ENCODE data around the gene MAP7D3.
A peak's percentile ranks its signal among the peaks of the same experiment; 100 is the strongest.

MAP7D3 gene

DNA sequence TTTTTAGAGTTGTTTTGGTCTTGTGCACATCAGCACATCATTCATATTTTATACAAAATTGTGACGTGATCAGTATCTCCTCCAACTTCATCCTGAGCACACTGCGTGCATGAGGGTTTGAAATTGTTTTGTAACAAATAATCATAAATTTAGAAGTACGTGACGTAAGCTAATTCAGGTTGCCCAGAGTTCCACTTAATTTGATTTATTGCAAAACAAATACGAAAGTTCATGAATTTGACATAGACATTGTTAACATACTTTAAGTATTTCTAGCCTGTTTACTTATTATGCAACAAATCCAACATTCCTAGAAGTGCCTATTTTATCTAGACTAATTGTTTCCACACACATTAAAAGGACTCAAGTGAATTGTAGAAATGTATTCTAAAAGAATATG is 48.3 kb downstream of the MAP7D3 start (continued):
- TF ChIP-seq, protein P1, sequence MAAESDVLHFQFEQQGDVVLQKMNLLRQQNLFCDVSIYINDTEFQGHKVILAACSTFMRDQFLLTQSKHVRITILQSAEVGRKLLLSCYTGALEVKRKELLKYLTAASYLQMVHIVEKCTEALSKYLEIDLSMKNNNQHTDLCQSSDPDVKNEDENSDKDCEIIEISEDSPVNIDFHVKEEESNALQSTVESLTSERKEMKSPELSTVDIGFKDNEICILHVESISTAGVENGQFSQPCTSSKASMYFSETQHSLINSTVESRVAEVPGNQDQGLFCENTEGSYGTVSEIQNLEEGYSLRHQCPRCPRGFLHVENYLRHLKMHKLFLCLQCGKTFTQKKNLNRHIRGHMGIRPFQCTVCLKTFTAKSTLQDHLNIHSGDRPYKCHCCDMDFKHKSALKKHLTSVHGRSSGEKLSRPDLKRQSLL (tag by site-specific recombination; IDR thresholded peaks at IDR 0.05): no peak
- TF ChIP-seq ZNF10 (tag by site-specific recombination; IDR thresholded peaks at IDR 0.05) (no peak), ZNF324 (tag by site-specific recombination; IDR thresholded peaks at IDR 0.05) (no peak; the same call in 1 of the 2 replicates), ZBTB44 (tag by site-specific recombination; IDR thresholded peaks at IDR 0.05) (no peak), ZSCAN23 (tag by site-specific recombination; IDR thresholded peaks at IDR 0.05) (no peak), GLI2 (tag by site-specific recombination; IDR thresholded peaks at IDR 0.05; ENCODE audit: borderline replicate concordance, low read depth) (peak; percentile 54; the same call in 1 of the 2 replicates), ZNF184 (tag by site-specific recombination; IDR thresholded peaks at IDR 0.05) (no peak), ZNF701 (tag by site-specific recombination; IDR thresholded peaks at IDR 0.05) (no peak), ZBTB8A (tag by site-specific recombination; IDR thresholded peaks at IDR 0.05) (no peak), ZXDB (tag by site-specific recombination; IDR thresholded peaks at IDR 0.05) (peak; percentile 66), MZF1 (tag by site-specific recombination; IDR thresholded peaks at IDR 0.05; ENCODE audit: borderline replicate concordance) (no peak), ZNF433 (tag by site-specific recombination; IDR thresholded peaks at IDR 0.05; ENCODE audit: low read depth) (no peak), ZNF658 (tag by site-specific recombination; IDR thresholded peaks at IDR 0.05) (no peak), ZNF155 (tag by site-specific recombination; IDR thresholded peaks at IDR 0.05) (no peak), ZNF623 (tag by site-specific recombination; IDR thresholded peaks at IDR 0.05) (no peak), ZBTB17 (tag by site-specific recombination; IDR thresholded peaks at IDR 0.05) (peak; percentile 60; the same call in 1 of the 2 replicates), ZNF354C (tag by site-specific recombination; IDR thresholded peaks at IDR 0.05; ENCODE audit: borderline replicate concordance, low read depth) (no peak), ZNF202 (tag by site-specific recombination; IDR thresholded peaks at IDR 0.05; ENCODE audit: borderline replicate concordance) (no peak), PRDM6 (tag by site-specific recombination; IDR thresholded peaks at IDR 0.05) (peak; percentile 97), ZNF114 (tag by site-specific recombination; IDR thresholded peaks at IDR 0.05) (no peak), ATF2 (tag by site-specific recombination; IDR thresholded peaks at IDR 0.05; ENCODE audit: low read depth) (peak; percentile 94), ZNF707 (tag by site-specific recombination; IDR thresholded peaks at IDR 0.05) (no peak), YY2 (tag by site-specific recombination; IDR thresholded peaks at IDR 0.05) (no peak), ZBTB48 (tag by site-specific recombination; IDR thresholded peaks at IDR 0.05) (no peak), ZNF548 (tag by site-specific recombination; IDR thresholded peaks at IDR 0.05) (no peak), KLF10 (tag by site-specific recombination; IDR thresholded peaks at IDR 0.05) (peak; percentile 88), SCRT2 (tag by site-specific recombination; IDR thresholded peaks at IDR 0.05) (no peak), ZIC2 (tag by site-specific recombination; IDR thresholded peaks at IDR 0.05) (no peak)
- TF ChIP-seq, protein P2, sequence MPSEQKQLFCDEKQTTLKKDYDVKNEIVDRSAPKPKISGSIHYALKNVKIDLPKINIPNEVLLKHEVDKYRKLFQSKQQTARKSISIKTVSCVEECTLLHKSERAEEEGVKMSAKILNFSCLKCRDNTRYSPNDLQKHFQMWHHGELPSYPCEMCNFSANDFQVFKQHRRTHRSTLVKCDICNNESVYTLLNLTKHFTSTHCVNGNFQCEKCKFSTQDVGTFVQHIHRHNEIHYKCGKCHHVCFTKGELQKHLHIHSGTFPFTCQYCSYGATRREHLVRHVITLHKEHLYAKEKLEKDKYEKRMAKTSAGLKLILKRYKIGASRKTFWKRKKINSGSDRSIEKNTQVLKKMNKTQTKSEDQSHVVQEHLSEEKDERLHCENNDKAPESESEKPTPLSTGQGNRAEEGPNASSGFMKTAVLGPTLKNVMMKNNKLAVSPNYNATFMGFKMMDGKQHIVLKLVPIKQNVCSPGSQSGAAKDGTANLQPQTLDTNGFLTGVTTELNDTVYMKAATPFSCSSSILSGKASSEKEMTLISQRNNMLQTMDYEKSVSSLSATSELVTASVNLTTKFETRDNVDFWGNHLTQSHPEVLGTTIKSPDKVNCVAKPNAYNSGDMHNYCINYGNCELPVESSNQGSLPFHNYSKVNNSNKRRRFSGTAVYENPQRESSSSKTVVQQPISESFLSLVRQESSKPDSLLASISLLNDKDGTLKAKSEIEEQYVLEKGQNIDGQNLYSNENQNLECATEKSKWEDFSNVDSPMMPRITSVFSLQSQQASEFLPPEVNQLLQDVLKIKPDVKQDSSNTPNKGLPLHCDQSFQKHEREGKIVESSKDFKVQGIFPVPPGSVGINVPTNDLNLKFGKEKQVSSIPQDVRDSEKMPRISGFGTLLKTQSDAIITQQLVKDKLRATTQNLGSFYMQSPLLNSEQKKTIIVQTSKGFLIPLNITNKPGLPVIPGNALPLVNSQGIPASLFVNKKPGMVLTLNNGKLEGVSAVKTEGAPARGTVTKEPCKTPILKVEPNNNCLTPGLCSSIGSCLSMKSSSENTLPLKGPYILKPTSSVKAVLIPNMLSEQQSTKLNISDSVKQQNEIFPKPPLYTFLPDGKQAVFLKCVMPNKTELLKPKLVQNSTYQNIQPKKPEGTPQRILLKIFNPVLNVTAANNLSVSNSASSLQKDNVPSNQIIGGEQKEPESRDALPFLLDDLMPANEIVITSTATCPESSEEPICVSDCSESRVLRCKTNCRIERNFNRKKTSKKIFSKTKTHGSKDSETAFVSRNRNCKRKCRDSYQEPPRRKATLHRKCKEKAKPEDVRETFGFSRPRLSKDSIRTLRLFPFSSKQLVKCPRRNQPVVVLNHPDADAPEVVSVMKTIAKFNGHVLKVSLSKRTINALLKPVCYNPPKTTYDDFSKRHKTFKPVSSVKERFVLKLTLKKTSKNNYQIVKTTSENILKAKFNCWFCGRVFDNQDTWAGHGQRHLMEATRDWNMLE (tag by site-specific recombination; conservative IDR thresholded peaks at IDR 0.05; ENCODE audit: low read depth): no peak
- TF ChIP-seq, protein P3, sequence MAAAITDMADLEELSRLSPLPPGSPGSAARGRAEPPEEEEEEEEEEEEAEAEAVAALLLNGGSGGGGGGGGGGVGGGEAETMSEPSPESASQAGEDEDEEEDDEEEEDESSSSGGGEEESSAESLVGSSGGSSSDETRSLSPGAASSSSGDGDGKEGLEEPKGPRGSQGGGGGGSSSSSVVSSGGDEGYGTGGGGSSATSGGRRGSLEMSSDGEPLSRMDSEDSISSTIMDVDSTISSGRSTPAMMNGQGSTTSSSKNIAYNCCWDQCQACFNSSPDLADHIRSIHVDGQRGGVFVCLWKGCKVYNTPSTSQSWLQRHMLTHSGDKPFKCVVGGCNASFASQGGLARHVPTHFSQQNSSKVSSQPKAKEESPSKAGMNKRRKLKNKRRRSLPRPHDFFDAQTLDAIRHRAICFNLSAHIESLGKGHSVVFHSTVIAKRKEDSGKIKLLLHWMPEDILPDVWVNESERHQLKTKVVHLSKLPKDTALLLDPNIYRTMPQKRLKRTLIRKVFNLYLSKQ (tag by site-specific recombination; IDR thresholded peaks at IDR 0.05; ENCODE audit: borderline replicate concordance): no peak

Measured in HEK293 (cell line).